Activated T-helper 1 cell treated with anti-CD3 and anti-CD28 coated beads, Interleukin-12 subunit alpha, Interleukin-12 subunit beta, Interleukin-2, Interleukin-4 antibody, amounts not matched to agents 30 ng/mL and 10 ng/mL and 1 ng/mL, durations not matched to agents 14 hours and 24 hours and 36 hours (primary cell): ENCODE measurements around the gene CA10. TPM values are rescaled to one million over a fixed set of nuclear protein-coding genes. Genes with fewer than 3 reads are reported as not detected.

Experiments used
- DNase-seq: peaks from one replicate; pipeline ENCODE4 v3.0.0; 2021; ENCODE audit warnings: low spot score
- H3K27ac Mint-ChIP-seq: one replicate; pipeline ENCODE4 v1.8.0; 2021; ENCODE audit warnings: mild to moderate bottlenecking, mixed read lengths
- H3K27me3 Mint-ChIP-seq: one replicate; pipeline ENCODE4 v1.8.0; 2022; ENCODE audit warnings: mild to moderate bottlenecking, moderate library complexity, mixed read lengths; ENCODE audit not compliant: insufficient read depth
- H3K36me3 Mint-ChIP-seq: one replicate; pipeline ENCODE4 v1.8.0; 2021; ENCODE audit warnings: low read depth, mixed read lengths
- H3K4me1 Mint-ChIP-seq: one replicate; pipeline ENCODE4 v1.8.0; 2021; ENCODE audit warnings: low read depth, mixed read lengths
- H3K4me3 Mint-ChIP-seq: one replicate; pipeline ENCODE4 v1.8.0; 2021; ENCODE audit warnings: mild to moderate bottlenecking, moderate library complexity, mixed read lengths
- H3K9me3 Mint-ChIP-seq: one replicate; pipeline ENCODE4 v1.8.0; 2021; ENCODE audit warnings: mixed read lengths
- intact Hi-C: fragments of 100-400 bp; cut with micrococcal nuclease; formaldehyde crosslinking; loops from one replicate; pipeline ENCODE4 v1.15.1; 2024
- total RNA-seq: library from RNA; stranded (reverse); gene quantifications from 2 replicates; pipeline ENCODE4 v1.2.3, GENCODE V29; 2022

Gene CA10
- total RNA-seq, 1 donor from 2014 or later, result not detected

- Mint-ChIP-seq H3K27ac (no peak overlapping the region), H3K9me3 (no peaks in the 10 kb centered on the region), H3K36me3 (no peaks in the 10 kb centered on the region), H3K4me1 (no peaks in the 10 kb centered on the region), H3K4me3 (no peak overlapping the region), H3K27me3 (peaks cover 2% of the 10 kb centered on the region)
- DNase-seq, result no peak
- intact Hi-C loops, result no loop called here
Measured at GRCh38 chr17:52138350-52138749, 20.2 kb downstream of the CA10 start.

GRCh38 chr17:52136166-52136565, 22.3 kb downstream of the CA10 start:
- no peaks in the 10 kb centered on the region for H3K36me3 Mint-ChIP-seq

GRCh38 chr17:52134641-52135040, 23.9 kb downstream of the CA10 start:
- intact Hi-C loops, result no loop called here
- H3K27me3 Mint-ChIP-seq, result peaks cover 2% of the 10 kb centered on the region
- H3K4me3 Mint-ChIP-seq, result no peak overlapping the region
- no peaks in the 10 kb centered on the region for H3K9me3 Mint-ChIP-seq
- H3K27ac Mint-ChIP-seq, result no peak overlapping the region
- no peaks in the 10 kb centered on the region for H3K36me3 Mint-ChIP-seq
- H3K4me1 Mint-ChIP-seq, result no peaks in the 10 kb centered on the region
- no peak for DNase-seq

More at GRCh38 chr17:52136166-52136565, 22.3 kb downstream of the CA10 start:
- Mint-ChIP-seq H3K27me3 (peaks cover 2% of the 10 kb centered on the region), H3K4me1 (no peaks in the 10 kb centered on the region), H3K27ac (no peak overlapping the region), H3K9me3 (no peaks in the 10 kb centered on the region), H3K4me3 (no peak overlapping the region)
- no peak for DNase-seq
- intact Hi-C loops, result no loop called here

GRCh38 chr17:52128721-52129120, 29.8 kb downstream of the CA10 start:
- intact Hi-C loops, result no loop called here
- H3K4me1 Mint-ChIP-seq, result no peaks in the 10 kb centered on the region
- H3K9me3 Mint-ChIP-seq, result no peaks in the 10 kb centered on the region
- H3K4me3 Mint-ChIP-seq, result no peak overlapping the region
- no peaks in the 10 kb centered on the region for H3K36me3 Mint-ChIP-seq
- no peaks in the 10 kb centered on the region for H3K27me3 Mint-ChIP-seq
- no peak overlapping the region for H3K27ac Mint-ChIP-seq
- DNase-seq, result no peak

- H3K4me3 Mint-ChIP-seq, result no peak overlapping the region
- no peaks in the 10 kb centered on the region for H3K27me3 Mint-ChIP-seq
- no peak overlapping the region for H3K27ac Mint-ChIP-seq
- intact Hi-C loops, result no loop called here
- no peaks in the 10 kb centered on the region for H3K9me3 Mint-ChIP-seq
- no peaks in the 10 kb centered on the region for H3K36me3 Mint-ChIP-seq
- DNase-seq, result no peak
- no peaks in the 10 kb centered on the region for H3K4me1 Mint-ChIP-seq
Measured at GRCh38 chr17:52124993-52125392, 33.5 kb downstream of the CA10 start.

GRCh38 chr17:52124561-52124960, 34.0 kb downstream of the CA10 start:
- DNase-seq, result no peak
- H3K27me3 Mint-ChIP-seq, result no peaks in the 10 kb centered on the region
- no peaks in the 10 kb centered on the region for H3K36me3 Mint-ChIP-seq
- H3K27ac Mint-ChIP-seq, result no peak overlapping the region
- no peaks in the 10 kb centered on the region for H3K9me3 Mint-ChIP-seq
- H3K4me3 Mint-ChIP-seq, result no peak overlapping the region
- H3K4me1 Mint-ChIP-seq, result no peaks in the 10 kb centered on the region
- intact Hi-C loops, result no loop called here

- DNase-seq, result no peak
- H3K36me3 Mint-ChIP-seq, result no peaks in the 10 kb centered on the region
- no peak overlapping the region for H3K4me3 Mint-ChIP-seq
- intact Hi-C loops, result no loop called here
- no peak overlapping the region for H3K27ac Mint-ChIP-seq
- H3K4me1 Mint-ChIP-seq, result no peaks in the 10 kb centered on the region
- H3K27me3 Mint-ChIP-seq, result no peaks in the 10 kb centered on the region
- no peaks in the 10 kb centered on the region for H3K9me3 Mint-ChIP-seq
Measured at GRCh38 chr17:52120465-52120864, 38.0 kb downstream of the CA10 start.

- DNase-seq, result no peak
- Mint-ChIP-seq H3K27me3 (no peaks in the 10 kb centered on the region), H3K4me1 (no peaks in the 10 kb centered on the region), H3K36me3 (no peaks in the 10 kb centered on the region), H3K9me3 (no peaks in the 10 kb centered on the region), H3K27ac (no peak overlapping the region), H3K4me3 (no peak overlapping the region)
- intact Hi-C loops, result no loop called here
Measured at GRCh38 chr17:52110923-52111581, 47.5 kb downstream of the CA10 start.

- Mint-ChIP-seq H3K4me1 (no peaks in the 10 kb centered on the region), H3K9me3 (no peaks in the 10 kb centered on the region), H3K27ac (no peak overlapping the region), H3K36me3 (no peaks in the 10 kb centered on the region), H3K27me3 (peaks cover 2% of the 10 kb centered on the region), H3K4me3 (no peak overlapping the region)
- intact Hi-C loops, result loop anchor here (1.0 to 5.0 kb wide), 3 partner anchors 246 to 734 kb away; no protein-coding TSS in a partner anchor
- DNase-seq, result no peak
Measured at GRCh38 chr17:52106638-52107261, 51.8 kb downstream of the CA10 start.

GRCh38 chr17:52106072-52106471, 52.4 kb downstream of the CA10 start:
- no peaks in the 10 kb centered on the region for H3K9me3 Mint-ChIP-seq
- DNase-seq, result no peak
- H3K4me1 Mint-ChIP-seq, result no peaks in the 10 kb centered on the region
- intact Hi-C loops, result loop anchor here (1.0 to 5.0 kb wide), 3 partner anchors 245 to 734 kb away; no protein-coding TSS in a partner anchor
- no peaks in the 10 kb centered on the region for H3K36me3 Mint-ChIP-seq
- peaks cover 2% of the 10 kb centered on the region for H3K27me3 Mint-ChIP-seq
- no peak overlapping the region for H3K27ac Mint-ChIP-seq
- no peak overlapping the region for H3K4me3 Mint-ChIP-seq

GRCh38 chr17:52105591-52105990, 52.9 kb downstream of the CA10 start:
- no peaks in the 10 kb centered on the region for H3K9me3 Mint-ChIP-seq
- no peaks in the 10 kb centered on the region for H3K4me1 Mint-ChIP-seq
- H3K4me3 Mint-ChIP-seq, result no peak overlapping the region
- intact Hi-C loops, result loop anchor here (5.0 kb wide), 1 partner anchor 733 kb away; no protein-coding TSS in a partner anchor
- peaks cover 2% of the 10 kb centered on the region for H3K27me3 Mint-ChIP-seq
- no peaks in the 10 kb centered on the region for H3K36me3 Mint-ChIP-seq
- no peak for DNase-seq
- no peak overlapping the region for H3K27ac Mint-ChIP-seq

GRCh38 chr17:52096056-52096455, 62.5 kb downstream of the CA10 start:
- Mint-ChIP-seq H3K27me3 (peaks cover 2% of the 10 kb centered on the region), H3K9me3 (no peaks in the 10 kb centered on the region), H3K4me1 (no peaks in the 10 kb centered on the region), H3K27ac (no peak overlapping the region), H3K36me3 (no peaks in the 10 kb centered on the region), H3K4me3 (no peak overlapping the region)
- DNase-seq, result no peak
- intact Hi-C loops, result no loop called here

- intact Hi-C loops, result no loop called here
- Mint-ChIP-seq H3K9me3 (no peaks in the 10 kb centered on the region), H3K4me1 (no peaks in the 10 kb centered on the region), H3K27me3 (no peaks in the 10 kb centered on the region), H3K27ac (no peak overlapping the region), H3K4me3 (no peak overlapping the region), H3K36me3 (no peaks in the 10 kb centered on the region)
- DNase-seq, result no peak
Measured at GRCh38 chr17:52084176-52084575, 74.3 kb downstream of the CA10 start.
